ENCODE measurements around the gene SYTL3.

SYTL3 gene

DNA sequence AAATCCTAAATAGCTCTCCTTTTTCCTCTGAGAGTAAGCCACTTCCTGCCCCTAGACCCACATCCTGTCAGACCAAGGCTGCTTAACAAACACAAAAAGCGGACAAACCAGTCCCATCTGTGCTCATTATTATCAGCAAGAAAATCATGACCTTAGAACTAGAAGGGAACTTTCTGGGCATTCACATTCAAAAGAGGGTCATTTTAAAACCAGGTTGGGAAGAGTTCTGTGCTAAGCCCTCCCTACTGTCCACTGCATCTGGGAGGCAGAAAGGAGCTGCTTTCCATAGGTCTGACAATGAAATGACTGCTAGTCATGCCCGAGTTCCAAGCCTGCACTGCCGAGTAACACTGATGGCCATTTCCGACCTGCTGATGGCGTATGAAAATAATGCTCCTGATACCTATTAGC is 153.9 kb downstream of the SYTL3 start:
- H3K4me3 ChIP-seq (ENCODE audit: control insufficient read depth, low read depth, low read length), result no peak overlapping the region
- TF ChIP-seq, protein P1, sequence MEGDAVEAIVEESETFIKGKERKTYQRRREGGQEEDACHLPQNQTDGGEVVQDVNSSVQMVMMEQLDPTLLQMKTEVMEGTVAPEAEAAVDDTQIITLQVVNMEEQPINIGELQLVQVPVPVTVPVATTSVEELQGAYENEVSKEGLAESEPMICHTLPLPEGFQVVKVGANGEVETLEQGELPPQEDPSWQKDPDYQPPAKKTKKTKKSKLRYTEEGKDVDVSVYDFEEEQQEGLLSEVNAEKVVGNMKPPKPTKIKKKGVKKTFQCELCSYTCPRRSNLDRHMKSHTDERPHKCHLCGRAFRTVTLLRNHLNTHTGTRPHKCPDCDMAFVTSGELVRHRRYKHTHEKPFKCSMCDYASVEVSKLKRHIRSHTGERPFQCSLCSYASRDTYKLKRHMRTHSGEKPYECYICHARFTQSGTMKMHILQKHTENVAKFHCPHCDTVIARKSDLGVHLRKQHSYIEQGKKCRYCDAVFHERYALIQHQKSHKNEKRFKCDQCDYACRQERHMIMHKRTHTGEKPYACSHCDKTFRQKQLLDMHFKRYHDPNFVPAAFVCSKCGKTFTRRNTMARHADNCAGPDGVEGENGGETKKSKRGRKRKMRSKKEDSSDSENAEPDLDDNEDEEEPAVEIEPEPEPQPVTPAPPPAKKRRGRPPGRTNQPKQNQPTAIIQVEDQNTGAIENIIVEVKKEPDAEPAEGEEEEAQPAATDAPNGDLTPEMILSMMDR (conservative IDR thresholded peaks at IDR 0.05; ENCODE audit: control insufficient read depth, insufficient read depth, low read depth, low read length), result no peak
- DNase-seq (ENCODE audit: low read depth), result no peak

DNA sequence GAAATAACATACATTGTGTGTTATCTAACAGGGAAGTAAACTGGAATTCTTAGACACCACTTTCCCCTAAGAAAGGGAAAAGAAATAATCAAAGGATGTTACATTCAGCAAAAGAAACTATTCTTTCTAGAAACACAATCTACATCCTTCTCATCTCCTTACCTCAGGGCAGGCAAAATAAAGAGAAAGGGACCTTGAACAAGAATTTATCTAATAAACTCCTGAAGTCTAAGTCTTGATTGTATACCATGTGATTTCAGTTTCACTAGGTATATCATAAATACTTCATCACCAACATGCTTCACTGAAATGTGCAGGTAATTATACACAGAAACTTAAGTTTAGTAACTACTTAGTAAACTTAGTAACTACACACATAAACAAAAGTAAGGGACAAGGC is 154.4 kb downstream of the SYTL3 start:
- TF ChIP-seq, protein P1 (conservative IDR thresholded peaks at IDR 0.05; ENCODE audit: control insufficient read depth, insufficient read depth, low read depth, low read length), result no peak
- no peak for DNase-seq (ENCODE audit: low read depth)
- no peak overlapping the region for H3K4me3 ChIP-seq (ENCODE audit: control insufficient read depth, low read depth, low read length)

DNA sequence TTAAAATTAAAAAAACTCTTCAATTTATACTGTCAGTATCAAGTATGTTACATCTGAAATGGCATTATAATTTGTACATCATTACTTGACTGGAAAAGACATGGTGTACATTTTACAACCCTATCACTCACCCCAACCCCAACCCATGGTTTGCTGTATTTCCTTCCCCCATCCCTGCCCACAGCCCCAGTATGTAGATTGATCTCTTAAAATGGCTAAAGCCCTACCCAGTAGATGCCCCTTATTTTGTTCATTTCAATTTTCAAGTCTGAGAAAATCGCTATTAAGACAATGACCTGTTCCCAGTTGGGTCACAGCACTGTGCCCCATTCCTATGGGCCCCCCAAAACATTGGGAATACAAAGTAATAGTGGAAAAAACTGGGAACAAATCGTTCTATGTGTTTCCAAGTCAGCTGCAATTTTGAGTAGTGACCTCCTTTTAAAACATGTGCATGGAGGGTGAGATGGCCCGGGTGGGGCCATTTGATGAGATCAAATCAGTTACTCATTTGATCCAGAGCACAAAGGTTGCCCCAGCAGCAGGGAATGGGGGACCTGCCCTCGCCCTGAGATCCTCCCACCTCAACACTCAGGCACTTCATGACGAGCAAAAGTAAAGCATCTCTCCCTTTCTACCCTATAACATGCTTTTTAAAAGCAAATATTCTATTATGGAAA is 156.0 kb downstream of the SYTL3 start:
- DNase-seq (ENCODE audit: low read depth), result no peak
- H3K4me3 ChIP-seq (ENCODE audit: control insufficient read depth, low read depth, low read length), result no peak overlapping the region
- TF ChIP-seq, protein P1 (conservative IDR thresholded peaks at IDR 0.05; ENCODE audit: control insufficient read depth, insufficient read depth, low read depth, low read length), result no peak

DNA sequence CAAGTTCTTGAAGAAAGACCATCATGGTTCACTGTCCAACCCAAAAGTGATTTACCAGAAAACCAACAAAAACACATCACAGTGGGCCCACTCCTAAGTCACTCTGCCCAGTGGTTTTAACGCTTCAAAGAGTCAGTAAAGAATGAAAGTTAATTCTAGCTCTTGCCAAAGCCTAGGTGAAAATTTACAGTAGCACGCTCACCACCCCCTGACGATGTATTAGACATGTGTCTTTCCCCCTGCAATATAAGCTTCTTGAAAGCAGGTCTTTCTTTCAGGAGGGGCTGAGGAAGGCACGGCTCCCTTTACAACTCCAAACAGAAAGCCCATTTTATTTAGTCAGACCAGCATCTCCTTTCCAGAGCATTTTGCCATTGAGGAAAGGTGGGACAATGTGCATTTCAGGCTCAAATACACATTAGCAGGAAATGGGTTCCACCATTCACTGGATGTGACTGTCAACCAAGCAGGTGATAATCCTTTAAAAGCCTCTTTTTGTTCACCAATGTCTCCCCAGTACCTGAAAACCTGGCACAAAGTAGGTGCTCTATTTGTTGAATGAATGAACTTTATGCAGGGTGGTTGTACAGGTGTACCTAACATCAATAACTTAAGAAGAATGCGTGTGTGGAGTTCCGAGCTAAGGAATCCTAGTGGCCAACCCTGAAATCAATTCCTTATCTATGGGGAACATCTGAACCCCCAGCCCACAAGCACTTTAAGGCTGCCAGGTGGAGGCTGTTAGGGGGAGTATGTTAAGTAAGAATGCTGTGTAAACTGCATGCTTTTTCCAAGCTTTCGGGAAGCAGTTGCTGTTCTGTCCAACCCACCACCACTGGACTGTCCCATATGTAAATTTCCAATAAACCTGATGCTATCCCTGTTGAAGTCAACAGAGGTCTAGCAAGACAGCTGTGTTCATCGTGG is 157.9 kb downstream of the SYTL3 start:
- no peak overlapping the region for H3K4me3 ChIP-seq (ENCODE audit: control insufficient read depth, low read depth, low read length)
- DNase-seq (ENCODE audit: low read depth), result no peak
- TF ChIP-seq, protein P1 (conservative IDR thresholded peaks at IDR 0.05; ENCODE audit: control insufficient read depth, insufficient read depth, low read depth, low read length), result no peak

DNA sequence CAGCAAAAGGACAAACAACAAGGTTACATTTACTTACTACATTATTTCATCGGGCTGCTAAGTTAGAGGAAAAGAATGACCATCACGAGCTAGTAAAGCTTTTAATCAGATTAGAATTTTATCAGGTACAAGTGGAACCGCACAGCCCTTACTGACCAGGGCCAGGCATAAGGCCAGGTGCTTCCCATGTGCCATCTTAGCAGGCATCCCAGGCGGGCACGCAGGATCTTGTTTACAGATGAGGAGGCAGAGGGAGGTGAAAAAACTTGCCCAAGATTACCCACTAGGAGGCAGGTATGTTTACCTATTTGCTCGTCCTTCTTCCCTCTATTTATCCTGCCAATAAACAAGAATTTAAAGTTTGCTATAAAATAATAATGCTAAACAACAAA is 158.6 kb downstream of the SYTL3 start:
- no peak for DNase-seq (ENCODE audit: low read depth)
- TF ChIP-seq, protein P1 (conservative IDR thresholded peaks at IDR 0.05; ENCODE audit: control insufficient read depth, insufficient read depth, low read depth, low read length), result no peak
- no peak overlapping the region for H3K4me3 ChIP-seq (ENCODE audit: control insufficient read depth, low read depth, low read length)

DNA sequence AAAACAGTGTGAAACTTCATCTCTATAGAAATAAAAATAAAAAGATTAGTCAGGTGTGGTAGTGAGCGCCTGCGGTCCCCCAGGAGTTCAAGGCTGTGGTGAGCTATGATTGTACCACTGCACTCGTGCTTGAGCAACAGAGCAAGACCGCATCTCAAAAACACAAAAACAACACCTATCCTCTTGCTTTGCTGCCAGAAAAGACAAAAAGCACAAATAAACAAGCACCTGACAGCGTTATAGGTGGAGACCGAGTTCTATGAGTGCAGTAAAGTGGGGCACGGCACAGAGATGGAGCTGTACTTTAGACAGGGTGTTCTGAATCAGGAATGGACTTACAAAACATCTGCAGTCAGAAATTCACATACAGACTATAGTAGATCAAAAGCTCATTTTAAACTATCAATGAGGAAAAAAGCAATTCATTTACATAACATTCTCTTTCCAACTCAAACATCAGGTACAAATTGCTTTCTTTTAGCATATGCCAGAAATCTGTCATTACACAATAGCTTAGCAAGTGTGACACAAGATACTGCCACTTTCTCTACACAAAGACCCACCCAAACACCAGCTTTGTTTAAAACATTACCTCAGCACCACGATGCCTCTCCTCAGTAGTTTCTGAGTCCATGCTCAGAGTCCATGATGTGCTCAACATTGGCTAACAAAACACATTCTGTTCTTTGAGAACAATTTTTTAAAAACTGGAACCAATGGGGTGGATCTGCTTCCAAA is 159.3 kb downstream of the SYTL3 start:
- DNase-seq (ENCODE audit: low read depth), result no peak
- TF ChIP-seq, protein P1 (conservative IDR thresholded peaks at IDR 0.05; ENCODE audit: control insufficient read depth, insufficient read depth, low read depth, low read length), result no peak
- no peak overlapping the region for H3K4me3 ChIP-seq (ENCODE audit: control insufficient read depth, low read depth, low read length)

Measured in fibroblast of mammary gland (primary cell).